GM18907 (cell line): ENCODE data around the gene PCYT1B.
"Not testable (repeated sequence)": the region's sequence is repeated elsewhere in the genome, so short reads cannot be mapped to it uniquely, and the experiment has no call there.

Experiments used
- ATAC-seq: cut with Tn5 transposase; IDR thresholded peaks from one replicate; pipeline ENCODE4 v1.9.1; 2021; ENCODE audit warnings: mild to moderate bottlenecking, moderate library complexity; ENCODE audit not compliant: unreplicated experiment

PCYT1B gene

GRCh38 chrX:24646745-24647182, 383 bp downstream of the PCYT1B start:
- no peak for ATAC-seq

DNA sequence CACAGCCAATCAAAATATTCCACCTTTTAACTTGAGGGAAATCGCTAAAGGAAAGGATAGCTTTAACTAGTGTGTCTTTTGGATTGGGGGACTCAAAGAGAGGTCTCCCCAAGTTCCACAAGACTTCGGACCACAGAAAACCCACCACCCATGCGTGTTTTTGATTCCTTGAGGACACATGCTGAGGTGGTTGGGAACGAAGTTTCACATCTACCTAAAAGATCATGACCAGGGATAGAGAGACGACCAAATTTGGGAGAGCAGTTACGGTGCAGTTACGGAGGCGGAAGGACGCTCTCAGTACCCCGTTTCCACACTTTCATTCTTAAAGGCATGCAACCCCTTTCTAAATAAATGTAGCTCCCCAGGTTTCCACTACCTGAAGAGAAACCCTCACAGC, 1.1 kb downstream of the PCYT1B start:
- ATAC-seq: no peak

- ATAC-seq: no peak
Measured at GRCh38 chrX:24643116-24643515, 4.0 kb downstream of the PCYT1B start.

DNA sequence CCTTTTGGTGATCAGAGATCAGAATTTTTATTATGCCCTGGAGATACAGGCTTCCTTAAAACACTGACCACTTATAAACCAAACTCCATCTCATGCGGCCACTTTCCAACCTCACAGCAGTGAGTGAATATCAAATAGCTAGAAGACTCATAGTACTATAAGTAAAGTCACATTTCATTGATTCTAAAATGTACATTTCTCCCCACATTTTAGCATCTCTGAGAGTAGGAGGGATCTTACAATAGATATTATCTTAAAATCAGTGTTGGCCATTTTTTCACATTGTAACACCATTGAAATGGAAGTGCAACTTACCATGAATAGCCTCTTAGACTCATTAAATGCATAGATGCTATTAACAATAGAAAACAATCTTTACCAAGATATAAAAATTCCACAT, 17.4 kb downstream of the PCYT1B start:
- ATAC-seq: no peak

DNA sequence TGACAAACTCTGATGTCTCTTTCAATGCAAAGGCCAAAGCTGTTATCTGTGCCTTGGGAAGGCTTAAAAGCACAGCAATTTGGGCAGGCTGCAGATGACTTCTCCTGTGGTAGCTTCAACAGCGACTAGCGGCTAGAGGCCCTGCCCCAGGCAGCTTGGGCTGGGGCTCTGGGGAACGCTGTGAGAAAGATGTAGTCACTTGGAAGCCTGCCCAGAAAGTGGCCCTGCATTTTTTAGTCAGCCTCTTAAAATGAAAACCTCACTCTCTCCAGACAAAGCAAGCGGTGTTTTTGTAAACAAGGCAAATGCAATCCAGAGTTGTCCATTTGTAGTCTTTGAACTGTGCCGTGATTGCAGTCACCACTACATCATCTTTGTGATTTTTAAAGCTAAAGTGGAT, 27.5 kb downstream of the PCYT1B start:
- no peak for ATAC-seq

GRCh38 chrX:24610516-24610915, 36.6 kb downstream of the PCYT1B start:
- ATAC-seq: no peak

- no peak for ATAC-seq
Measured at GRCh38 chrX:24607616-24608015, 39.5 kb downstream of the PCYT1B start.

- ATAC-seq: not testable (repeated sequence)
Measured at GRCh38 chrX:24605941-24606340, 41.2 kb downstream of the PCYT1B start.

DNA sequence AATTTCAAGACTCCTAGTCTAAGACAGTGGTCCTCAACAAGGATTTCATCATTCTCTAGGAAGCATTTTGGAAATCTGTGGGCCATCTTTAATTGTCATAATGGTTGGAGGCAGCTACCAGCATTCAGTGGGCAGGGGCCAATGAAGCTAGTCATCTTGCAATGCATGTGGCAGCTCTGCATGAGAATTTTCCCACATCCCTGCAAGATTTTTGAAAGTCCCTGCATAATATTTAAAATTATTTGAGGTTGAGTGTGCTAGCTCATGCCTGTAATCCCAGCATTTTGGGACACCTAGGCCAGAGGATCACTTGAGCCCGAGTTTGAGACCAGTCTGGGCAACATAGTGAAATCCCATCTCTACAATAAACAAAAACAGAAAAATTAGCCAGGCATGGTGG, 44.0 kb downstream of the PCYT1B start:
- no peak for ATAC-seq

- no peak for ATAC-seq
Measured at GRCh38 chrX:24601858-24602257, 45.3 kb downstream of the PCYT1B start.

DNA sequence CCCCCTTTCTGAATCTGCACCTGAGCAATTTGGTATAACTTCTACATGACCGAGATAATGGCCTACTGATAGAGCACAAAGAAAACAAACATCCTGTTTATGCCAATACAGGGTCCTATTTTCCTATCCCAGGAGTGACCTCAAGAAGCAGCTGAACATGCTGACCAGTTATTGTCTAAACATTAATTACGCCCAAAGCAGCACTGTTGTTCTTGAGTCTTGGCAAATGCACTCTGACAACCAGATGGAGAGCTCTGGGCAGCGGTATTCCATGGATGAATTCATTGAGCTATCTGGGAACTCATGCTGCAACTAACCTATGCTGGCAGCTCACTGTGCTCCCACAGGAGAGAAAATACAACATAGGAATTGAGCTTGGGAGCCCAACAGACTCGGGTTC, 52.6 kb downstream of the PCYT1B start:
- no peak for ATAC-seq

GRCh38 chrX:24590111-24590510, 57.0 kb downstream of the PCYT1B start:
- ATAC-seq: no peak

DNA sequence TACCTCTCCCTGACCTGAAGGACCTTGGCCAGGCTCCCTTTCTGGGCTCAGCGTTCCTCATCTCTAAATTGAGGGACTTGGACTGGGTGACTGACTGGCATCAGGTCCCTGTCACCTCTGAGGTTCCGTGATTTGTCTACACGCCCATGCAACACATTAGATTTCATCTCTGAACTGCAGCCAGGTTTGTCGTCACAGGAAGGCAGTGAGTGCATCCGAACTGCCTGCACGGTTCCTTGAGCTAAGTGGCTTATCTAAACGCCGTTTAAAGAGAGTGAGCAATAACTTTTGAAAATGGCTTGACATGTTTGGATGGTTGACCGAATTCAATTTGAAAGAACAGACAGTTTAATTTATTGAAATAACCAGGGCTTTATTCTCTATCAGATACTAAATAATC, 70.1 kb downstream of the PCYT1B start:
- no peak for ATAC-seq

DNA sequence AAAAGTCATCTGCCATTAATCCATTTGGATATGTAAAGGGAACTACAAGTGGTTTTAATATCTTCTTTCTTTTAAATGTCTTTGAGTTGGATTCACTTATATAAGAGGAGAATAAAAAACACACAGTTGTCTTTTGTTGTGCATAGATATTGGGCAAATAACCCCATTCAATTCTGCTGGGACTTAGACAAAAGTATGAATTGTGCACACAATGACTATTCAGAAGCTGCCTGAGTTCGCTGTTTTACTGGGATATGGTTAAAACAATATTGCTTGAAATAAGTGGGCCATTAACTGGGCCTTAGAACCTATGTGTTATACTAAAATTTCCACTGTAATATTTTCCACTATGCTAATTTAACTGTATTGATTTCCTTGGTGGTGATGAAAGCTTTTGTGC, 71.7 kb downstream of the PCYT1B start:
- ATAC-seq: no peak

- ATAC-seq: no peak
Measured at GRCh38 chrX:24574743-24575142, 72.4 kb downstream of the PCYT1B start.

DNA sequence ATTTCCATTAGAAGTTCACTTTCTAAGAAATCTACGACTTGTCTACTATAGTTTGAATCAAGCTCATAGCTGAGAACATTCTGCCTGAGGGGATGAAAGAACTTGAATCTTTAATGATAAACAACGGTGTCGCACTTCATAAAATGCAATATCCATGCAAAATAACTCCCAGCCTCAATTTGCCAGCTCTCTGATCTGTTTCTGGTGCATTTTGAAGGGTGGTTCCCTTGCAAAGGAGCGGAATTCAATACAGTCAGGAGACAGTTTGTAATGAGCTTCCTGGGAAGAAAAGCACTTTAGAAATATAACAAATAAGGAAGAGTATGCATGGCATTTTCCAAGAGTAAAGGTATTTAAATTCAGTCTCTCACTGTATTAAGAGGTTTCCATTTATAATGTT, 80.0 kb downstream of the PCYT1B start:
- ATAC-seq: no peak

GRCh38 chrX:24566240-24566639, 80.9 kb downstream of the PCYT1B start:
- ATAC-seq: no peak

DNA sequence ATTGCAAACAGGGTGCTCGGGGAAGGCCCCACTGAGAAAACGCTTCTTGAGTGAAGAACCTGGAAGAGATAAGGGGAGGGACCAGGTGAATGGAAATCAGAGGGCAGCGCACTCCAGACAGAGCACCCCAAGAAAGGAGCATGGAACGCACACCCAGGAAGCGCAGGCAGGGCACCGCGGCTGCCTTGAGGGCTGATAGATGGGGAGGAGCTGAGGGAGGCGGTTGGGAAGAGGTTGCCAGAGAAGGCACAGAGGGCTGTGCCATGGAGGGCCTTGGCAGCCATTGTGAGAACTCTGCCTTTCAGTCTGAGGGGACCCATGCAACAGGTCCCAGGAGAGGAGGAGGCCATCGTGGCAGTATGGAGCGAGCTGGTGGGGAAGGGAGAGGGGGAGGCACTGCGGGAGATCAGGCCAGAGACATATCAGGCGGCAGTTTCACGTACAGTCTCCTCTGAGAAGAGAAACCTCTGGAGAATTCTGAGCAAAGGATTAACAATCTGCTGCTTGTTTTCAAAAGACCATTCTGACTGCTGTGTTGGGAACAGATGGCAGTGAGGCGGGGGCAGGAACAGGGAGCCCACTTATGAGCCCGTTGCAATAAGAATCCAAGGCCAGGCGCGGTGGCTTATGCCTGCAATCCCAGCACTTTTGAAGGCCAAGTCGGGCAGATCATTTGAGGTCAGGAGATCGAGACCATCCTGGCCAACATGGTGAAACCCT, 83.7 kb downstream of the PCYT1B start:
- ATAC-seq: no peak

GRCh38 chrX:24561121-24561520, 86.0 kb downstream of the PCYT1B start:
- ATAC-seq: no peak

- no peak for ATAC-seq
Measured at GRCh38 chrX:24553011-24553410, 94.1 kb downstream of the PCYT1B start.

GRCh38 chrX:24550166-24550565, 97.0 kb downstream of the PCYT1B start:
- no peak for ATAC-seq

DNA sequence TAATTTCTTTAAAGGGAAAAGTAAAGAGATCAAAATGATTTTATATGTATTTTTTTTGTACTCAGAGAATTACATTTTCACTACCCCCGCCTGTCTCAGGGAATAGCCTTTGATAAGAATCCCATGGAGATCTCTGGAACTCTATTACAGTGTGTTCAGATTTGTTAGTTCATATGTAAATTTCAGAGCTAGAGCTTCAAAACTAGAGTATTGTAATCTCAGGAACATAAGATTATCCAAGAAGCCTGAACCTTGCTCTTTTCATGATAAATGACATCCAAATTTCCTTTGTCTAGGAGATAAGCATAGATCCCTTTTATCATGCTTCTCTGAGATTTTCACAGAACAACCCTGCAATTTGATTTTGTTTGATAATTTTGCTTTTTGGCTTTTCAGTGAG, 99.2 kb downstream of the PCYT1B start:
- no peak for ATAC-seq

GRCh38 chrX:24542756-24543155, 104.4 kb downstream of the PCYT1B start:
- no peak for ATAC-seq
